ENCODE measurements around the gene DNAJC1.

The DNAJC1 gene

GRCh38 chr10:21754410-21755011 lies 249.0 kb downstream of the DNAJC1 start:
- no peak for TF ChIP-seq CTCF (IDR thresholded peaks at IDR 0.05; ENCODE audit: low read depth, low read length, missing control alignments)
- in situ Hi-C loops (cut with HindIII; ENCODE audit: low pct_ligation_motif_present, low sequenced_read_pairs) = no loop called here
- H3K27me3 ChIP-seq (replicated peaks) = no peaks in the 10 kb centered on the region
- no peaks in the 10 kb centered on the region for H3K36me3 ChIP-seq (replicated peaks)
- H3K4me3 ChIP-seq (ENCODE audit: low read depth, low read length) = no peak overlapping the region
- no peak for DNase-seq
- H3K27ac ChIP-seq = no peak overlapping the region

GRCh38 chr10:21753497-21754270 lies 249.8 kb downstream of the DNAJC1 start:
- Histone ChIP-seq H3K27ac (no peak overlapping the region), H3K4me3 (ENCODE audit: low read depth, low read length) (no peak overlapping the region), H3K36me3 (replicated peaks) (no peaks in the 10 kb centered on the region), H3K27me3 (replicated peaks) (no peaks in the 10 kb centered on the region)
- TF ChIP-seq CTCF (IDR thresholded peaks at IDR 0.05; ENCODE audit: low read depth, low read length, missing control alignments) = no peak
- DNase-seq = no peak
- in situ Hi-C loops (cut with HindIII; ENCODE audit: low pct_ligation_motif_present, low sequenced_read_pairs) = no loop called here

- Histone ChIP-seq H3K36me3 (replicated peaks) (no peaks in the 10 kb centered on the region), H3K27me3 (replicated peaks) (no peaks in the 10 kb centered on the region), H3K4me3 (ENCODE audit: low read depth, low read length) (no peak overlapping the region), H3K27ac (no peak overlapping the region)
- no peak for TF ChIP-seq CTCF (IDR thresholded peaks at IDR 0.05; ENCODE audit: low read depth, low read length, missing control alignments)
- DNase-seq = no peak
- in situ Hi-C loops (cut with HindIII; ENCODE audit: low pct_ligation_motif_present, low sequenced_read_pairs) = no loop called here
These were observed 251.9 kb downstream of the DNAJC1 start for GRCh38 chr10:21751341-21752310.

GRCh38 chr10:21750424-21750823 lies 253.1 kb downstream of the DNAJC1 start:
- no peaks in the 10 kb centered on the region for H3K27me3 ChIP-seq (replicated peaks)
- no peak for TF ChIP-seq CTCF (IDR thresholded peaks at IDR 0.05; ENCODE audit: low read depth, low read length, missing control alignments)
- no peaks in the 10 kb centered on the region for H3K36me3 ChIP-seq (replicated peaks)
- H3K4me3 ChIP-seq (ENCODE audit: low read depth, low read length) = no peak overlapping the region
- in situ Hi-C loops (cut with HindIII; ENCODE audit: low pct_ligation_motif_present, low sequenced_read_pairs) = no loop called here
- DNase-seq = no peak
- no peak overlapping the region for H3K27ac ChIP-seq

- in situ Hi-C loops (cut with HindIII; ENCODE audit: low pct_ligation_motif_present, low sequenced_read_pairs) = no loop called here
These were observed 253.7 kb downstream of the DNAJC1 start for GRCh38 chr10:21749788-21750187.

More at GRCh38 chr10:21749788-21750187, 253.7 kb downstream of the DNAJC1 start:
- no peak for DNase-seq
- peaks cover 3% of the 10 kb centered on the region for H3K36me3 ChIP-seq (replicated peaks)
- H3K27ac ChIP-seq = no peak overlapping the region
- no peak for TF ChIP-seq CTCF (IDR thresholded peaks at IDR 0.05; ENCODE audit: low read depth, low read length, missing control alignments)
- no peaks in the 10 kb centered on the region for H3K27me3 ChIP-seq (replicated peaks)
- H3K4me3 ChIP-seq (ENCODE audit: low read depth, low read length) = no peak overlapping the region

All from brain microvascular endothelial cell (primary cell).